Measurements from ENCODE around the gene KCNQ1OT1. TPM values are rescaled to one million over a fixed set of nuclear protein-coding genes. Genes with fewer than 3 reads are reported as not detected.

Gene KCNQ1OT1
- total RNA-seq, 1 experiment from 2014 or later, result 2.7 TPM

- no peak overlapping the region for H3K27ac ChIP-seq (ENCODE audit: low read length)
- H4K20me1 ChIP-seq (ENCODE audit: insufficient read depth, low read depth, low read length), result no peaks in the 10 kb centered on the region
- H3K9ac ChIP-seq (ENCODE audit: low read length), result no peak overlapping the region
- no peak overlapping the region for H3K4me3 ChIP-seq (ENCODE audit: low read length)
- H3K9me2 ChIP-seq (replicated peaks; ENCODE audit: insufficient read depth, low read length), result no peaks in the 10 kb centered on the region
- no peaks in the 10 kb centered on the region for H3K27me3 ChIP-seq (ENCODE audit: low read length)
- no peak overlapping the region for H3K4me2 ChIP-seq (ENCODE audit: low read depth, low read length, poor library complexity, severe bottlenecking)
- no peaks in the 10 kb centered on the region for H3K36me3 ChIP-seq (ENCODE audit: insufficient read depth, low read length)
- peaks cover 51% of the 10 kb centered on the region for H3K9me3 ChIP-seq (ENCODE audit: low read length)
- no peak overlapping the region for H2AFZ ChIP-seq (ENCODE audit: low read length)
- no peak for DNase-seq
- no peaks in the 10 kb centered on the region for H3K4me1 ChIP-seq (ENCODE audit: low read length)
- H3K79me2 ChIP-seq (ENCODE audit: low read length), result no peaks in the 10 kb centered on the region
Observed at GRCh38 chr11:2649848-2650247, 49.9 kb downstream of the KCNQ1OT1 start.

GRCh38 chr11:2649400-2649799 lies 50.4 kb downstream of the KCNQ1OT1 start:
- Histone ChIP-seq H3K9me2 (replicated peaks; ENCODE audit: insufficient read depth, low read length) (no peaks in the 10 kb centered on the region), H3K79me2 (ENCODE audit: low read length) (no peaks in the 10 kb centered on the region), H3K4me1 (ENCODE audit: low read length) (no peaks in the 10 kb centered on the region), H4K20me1 (ENCODE audit: insufficient read depth, low read depth, low read length) (no peaks in the 10 kb centered on the region), H3K27ac (ENCODE audit: low read length) (no peak overlapping the region), H3K36me3 (ENCODE audit: insufficient read depth, low read length) (no peaks in the 10 kb centered on the region), H3K9me3 (ENCODE audit: low read length) (peaks cover 56% of the 10 kb centered on the region), H3K4me2 (ENCODE audit: low read depth, low read length, poor library complexity, severe bottlenecking) (no peak overlapping the region), H3K9ac (ENCODE audit: low read length) (no peak overlapping the region), H3K27me3 (ENCODE audit: low read length) (no peaks in the 10 kb centered on the region), H3K4me3 (ENCODE audit: low read length) (no peak overlapping the region), H2AFZ (ENCODE audit: low read length) (no peak overlapping the region)
- no peak for DNase-seq

DNA sequence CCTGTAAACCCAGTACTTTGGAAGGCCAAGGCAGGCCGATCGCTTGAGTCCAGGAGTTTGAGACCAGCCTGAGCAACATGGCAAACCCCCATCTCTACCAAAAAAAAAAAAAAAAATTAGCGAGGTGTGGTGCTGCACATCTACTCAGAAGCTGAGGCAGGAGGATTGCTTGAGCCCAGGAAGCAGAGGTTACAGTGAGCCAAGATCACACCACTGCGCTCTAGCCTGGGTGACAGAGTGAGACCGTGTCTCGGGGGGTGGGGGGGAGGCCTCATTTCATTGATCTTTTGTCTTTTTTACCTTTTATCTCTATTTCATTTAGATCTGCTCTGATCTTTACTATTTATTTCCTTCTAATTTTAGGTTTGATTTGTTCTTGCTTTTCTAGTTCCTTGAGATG lies 51.8 kb downstream of the KCNQ1OT1 start:
- Histone ChIP-seq H3K27ac (ENCODE audit: low read length) (no peak overlapping the region), H3K9ac (ENCODE audit: low read length) (no peak overlapping the region), H3K9me2 (replicated peaks; ENCODE audit: insufficient read depth, low read length) (no peaks in the 10 kb centered on the region), H3K4me1 (ENCODE audit: low read length) (no peaks in the 10 kb centered on the region), H3K4me2 (ENCODE audit: low read depth, low read length, poor library complexity, severe bottlenecking) (no peak overlapping the region), H3K4me3 (ENCODE audit: low read length) (no peak overlapping the region), H3K79me2 (ENCODE audit: low read length) (no peaks in the 10 kb centered on the region), H3K9me3 (ENCODE audit: low read length) (peaks cover 64% of the 10 kb centered on the region), H3K27me3 (ENCODE audit: low read length) (no peaks in the 10 kb centered on the region), H4K20me1 (ENCODE audit: insufficient read depth, low read depth, low read length) (no peaks in the 10 kb centered on the region), H3K36me3 (ENCODE audit: insufficient read depth, low read length) (no peaks in the 10 kb centered on the region), H2AFZ (ENCODE audit: low read length) (no peak overlapping the region)
- no peak for DNase-seq

DNA sequence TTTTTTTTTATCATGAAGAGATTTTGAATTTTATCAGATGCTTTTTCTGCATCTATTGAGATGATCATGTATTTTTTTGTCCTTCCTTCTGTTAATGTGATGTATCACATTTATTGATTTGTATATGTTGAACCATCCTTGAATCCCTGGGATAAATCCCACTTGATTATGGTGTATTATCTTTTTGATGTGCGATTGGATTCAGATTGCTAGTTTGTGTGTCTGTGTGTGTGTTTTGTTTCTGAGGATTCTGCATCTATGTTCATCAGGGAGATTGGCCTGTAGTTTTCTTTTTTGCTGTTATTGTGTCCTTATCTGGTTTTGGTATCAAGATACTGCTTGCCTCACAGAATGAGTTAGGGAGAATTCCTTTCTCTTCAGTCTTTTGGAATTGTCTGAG lies 52.6 kb downstream of the KCNQ1OT1 start:
- Histone ChIP-seq H3K4me3 (ENCODE audit: low read length) (no peak overlapping the region), H3K4me1 (ENCODE audit: low read length) (no peaks in the 10 kb centered on the region), H3K4me2 (ENCODE audit: low read depth, low read length, poor library complexity, severe bottlenecking) (no peak overlapping the region), H3K79me2 (ENCODE audit: low read length) (no peaks in the 10 kb centered on the region), H3K9ac (ENCODE audit: low read length) (no peak overlapping the region), H2AFZ (ENCODE audit: low read length) (no peak overlapping the region), H3K27ac (ENCODE audit: low read length) (no peak overlapping the region), H3K27me3 (ENCODE audit: low read length) (no peaks in the 10 kb centered on the region), H3K9me2 (replicated peaks; ENCODE audit: insufficient read depth, low read length) (no peaks in the 10 kb centered on the region), H3K9me3 (ENCODE audit: low read length) (peaks cover 69% of the 10 kb centered on the region), H3K36me3 (ENCODE audit: insufficient read depth, low read length) (no peaks in the 10 kb centered on the region), H4K20me1 (ENCODE audit: insufficient read depth, low read depth, low read length) (no peaks in the 10 kb centered on the region)
- DNase-seq, result no peak

DNA sequence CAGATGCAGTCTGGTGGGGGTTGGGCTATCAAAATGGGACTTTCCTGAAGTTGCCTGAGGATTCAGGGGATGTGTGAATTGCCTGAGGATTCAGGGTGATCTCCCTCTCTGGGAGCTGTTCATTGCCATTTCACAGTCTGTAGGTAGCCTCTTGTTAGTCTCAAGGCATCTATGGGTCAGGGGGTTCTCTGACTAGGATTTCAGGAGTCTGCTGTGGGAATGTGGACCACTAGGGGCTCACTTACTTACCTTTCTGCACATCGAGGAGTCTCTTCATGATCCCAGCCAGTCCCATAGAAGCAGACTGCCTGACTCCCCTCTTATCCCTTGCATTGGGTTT lies 54.0 kb downstream of the KCNQ1OT1 start:
- Histone ChIP-seq H3K9me3 (ENCODE audit: low read length) (peaks cover 77% of the 10 kb centered on the region), H3K9ac (ENCODE audit: low read length) (no peak overlapping the region), H3K79me2 (ENCODE audit: low read length) (no peaks in the 10 kb centered on the region), H3K4me1 (ENCODE audit: low read length) (no peaks in the 10 kb centered on the region), H3K9me2 (replicated peaks; ENCODE audit: insufficient read depth, low read length) (no peaks in the 10 kb centered on the region), H3K27me3 (ENCODE audit: low read length) (no peaks in the 10 kb centered on the region), H2AFZ (ENCODE audit: low read length) (no peak overlapping the region), H3K27ac (ENCODE audit: low read length) (no peak overlapping the region), H3K4me3 (ENCODE audit: low read length) (no peak overlapping the region), H3K4me2 (ENCODE audit: low read depth, low read length, poor library complexity, severe bottlenecking) (no peak overlapping the region), H4K20me1 (ENCODE audit: insufficient read depth, low read depth, low read length) (no peaks in the 10 kb centered on the region), H3K36me3 (ENCODE audit: insufficient read depth, low read length) (no peaks in the 10 kb centered on the region)
- no peak for DNase-seq

- Histone ChIP-seq H3K4me1 (ENCODE audit: low read length) (no peaks in the 10 kb centered on the region), H3K27me3 (ENCODE audit: low read length) (no peaks in the 10 kb centered on the region), H3K4me3 (ENCODE audit: low read length) (no peak overlapping the region), H3K9ac (ENCODE audit: low read length) (no peak overlapping the region), H4K20me1 (ENCODE audit: insufficient read depth, low read depth, low read length) (no peaks in the 10 kb centered on the region), H3K9me3 (ENCODE audit: low read length) (peaks cover 72% of the 10 kb centered on the region), H3K36me3 (ENCODE audit: insufficient read depth, low read length) (no peaks in the 10 kb centered on the region), H3K79me2 (ENCODE audit: low read length) (no peaks in the 10 kb centered on the region), H3K9me2 (replicated peaks; ENCODE audit: insufficient read depth, low read length) (no peaks in the 10 kb centered on the region), H3K27ac (ENCODE audit: low read length) (no peak overlapping the region), H2AFZ (ENCODE audit: low read length) (no peak overlapping the region), H3K4me2 (ENCODE audit: low read depth, low read length, poor library complexity, severe bottlenecking) (no peak overlapping the region)
- DNase-seq, result no peak
Observed at GRCh38 chr11:2644844-2645778, 54.7 kb downstream of the KCNQ1OT1 start.

GRCh38 chr11:2643746-2644145 lies 56.0 kb downstream of the KCNQ1OT1 start:
- H3K4me3 ChIP-seq (ENCODE audit: low read length), result no peak overlapping the region
- peaks cover 61% of the 10 kb centered on the region for H3K9me3 ChIP-seq (ENCODE audit: low read length)
- no peak overlapping the region for H3K4me2 ChIP-seq (ENCODE audit: low read depth, low read length, poor library complexity, severe bottlenecking)
- peak; percentile 28 for DNase-seq
- H2AFZ ChIP-seq (ENCODE audit: low read length), result no peak overlapping the region
- H3K27me3 ChIP-seq (ENCODE audit: low read length), result no peaks in the 10 kb centered on the region
- no peaks in the 10 kb centered on the region for H4K20me1 ChIP-seq (ENCODE audit: insufficient read depth, low read depth, low read length)
- no peak overlapping the region for H3K27ac ChIP-seq (ENCODE audit: low read length)
- H3K9me2 ChIP-seq (replicated peaks; ENCODE audit: insufficient read depth, low read length), result no peaks in the 10 kb centered on the region
- no peaks in the 10 kb centered on the region for H3K4me1 ChIP-seq (ENCODE audit: low read length)
- H3K9ac ChIP-seq (ENCODE audit: low read length), result no peak overlapping the region
- H3K36me3 ChIP-seq (ENCODE audit: insufficient read depth, low read length), result no peaks in the 10 kb centered on the region
- no peaks in the 10 kb centered on the region for H3K79me2 ChIP-seq (ENCODE audit: low read length)

DNA sequence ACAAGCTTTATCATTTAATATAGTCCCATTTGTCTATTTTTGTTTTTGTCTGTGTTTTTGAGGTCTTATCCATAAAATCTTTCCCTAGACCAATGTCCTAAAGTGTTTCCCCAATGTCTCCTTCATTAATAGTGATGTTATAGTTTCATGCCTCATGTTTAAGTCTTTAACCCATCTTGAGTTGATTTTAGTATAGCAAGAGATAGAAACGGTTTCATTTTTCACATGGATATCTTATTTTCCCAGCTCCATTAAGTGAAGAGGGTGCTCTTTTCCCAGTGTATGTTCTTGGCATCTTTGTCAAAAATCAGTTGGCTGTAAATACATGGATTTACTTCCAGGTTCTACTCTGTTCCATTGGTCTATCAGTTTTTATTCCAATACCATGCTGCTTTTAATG lies 58.2 kb downstream of the KCNQ1OT1 start:
- no peaks in the 10 kb centered on the region for H4K20me1 ChIP-seq (ENCODE audit: insufficient read depth, low read depth, low read length)
- no peaks in the 10 kb centered on the region for H3K4me1 ChIP-seq (ENCODE audit: low read length)
- no peak overlapping the region for H3K4me3 ChIP-seq (ENCODE audit: low read length)
- no peaks in the 10 kb centered on the region for H3K27me3 ChIP-seq (ENCODE audit: low read length)
- H3K27ac ChIP-seq (ENCODE audit: low read length), result no peak overlapping the region
- no peak overlapping the region for H2AFZ ChIP-seq (ENCODE audit: low read length)
- H3K36me3 ChIP-seq (ENCODE audit: insufficient read depth, low read length), result no peaks in the 10 kb centered on the region
- no peak overlapping the region for H3K9ac ChIP-seq (ENCODE audit: low read length)
- no peaks in the 10 kb centered on the region for H3K9me2 ChIP-seq (replicated peaks; ENCODE audit: insufficient read depth, low read length)
- no peaks in the 10 kb centered on the region for H3K79me2 ChIP-seq (ENCODE audit: low read length)
- DNase-seq, result no peak
- H3K4me2 ChIP-seq (ENCODE audit: low read depth, low read length, poor library complexity, severe bottlenecking), result no peak overlapping the region
- H3K9me3 ChIP-seq (ENCODE audit: low read length), result peaks cover 52% of the 10 kb centered on the region

Data from Karpas-422 (cell line).